Natural killer cell (primary cell): ENCODE data around the gene KDM4B. TPM values are rescaled to one million over a fixed set of nuclear protein-coding genes. Genes with fewer than 3 reads are reported as not detected.

ENCODE experiments used
- ATAC-seq, 3 donors: fragments of 150-1000 bp in 2 of 3; fragments of 200-7000 bp in 1 of 3; cut with Tn5 transposase; 1 replicate in 1 of 3; 2 replicates in 2 of 3; pipeline ENCODE4 v1.10.0; 2021; ENCODE audit warnings: mild to moderate bottlenecking in 2 of 3, moderate library complexity in 2 of 3
- DNase-seq, 2 donors: peaks; one replicate each; pipeline versions ENCODE4 v3.0.0 to v3.0.0-alpha.2; 2013 to 2021; ENCODE audit warnings: mixed read lengths in 1 of 2
- H3K27ac ChIP-seq: one replicate; pipeline ENCODE4 v1.5.1; 2013; ENCODE audit warnings: mild to moderate bottlenecking, low read length
- H3K27me3 ChIP-seq: one replicate; pipeline ENCODE4 v1.6.1; 2013; ENCODE audit warnings: low read length; ENCODE audit not compliant: control insufficient read depth, insufficient read depth
- H3K36me3 ChIP-seq: one replicate; pipeline ENCODE4 v1.6.1; 2013; ENCODE audit warnings: low read length; ENCODE audit not compliant: control insufficient read depth, insufficient read depth
- H3K4me1 ChIP-seq: one replicate; pipeline ENCODE4 v1.6.1; 2013; ENCODE audit warnings: low read length; ENCODE audit not compliant: control insufficient read depth, insufficient read depth
- H3K4me3 ChIP-seq: one replicate; pipeline ENCODE4 v1.5.1; 2013; ENCODE audit warnings: low read length
- H3K9me3 ChIP-seq: one replicate; pipeline ENCODE4 v1.6.1; 2013; ENCODE audit warnings: low read length; ENCODE audit not compliant: control insufficient read depth, insufficient read depth
- H3K27ac Mint-ChIP-seq, 2 donors: one replicate each; pipeline ENCODE4 v1.8.0; 2022; ENCODE audit warnings: mild to moderate bottlenecking in 2 of 2, mixed read lengths in 2 of 2, moderate library complexity in 1 of 2
- H3K27me3 Mint-ChIP-seq, 2 donors: one replicate each; pipeline ENCODE4 v1.8.0; 2022; ENCODE audit warnings: low read depth in 2 of 2, mixed read lengths in 2 of 2
- H3K36me3 Mint-ChIP-seq: one replicate; pipeline ENCODE4 v1.8.0; 2022; ENCODE audit warnings: mixed read lengths
- H3K4me1 Mint-ChIP-seq, 2 donors: one replicate each; pipeline ENCODE4 v1.8.0; 2022; ENCODE audit warnings: mixed read lengths in 2 of 2
- H3K4me3 Mint-ChIP-seq: one replicate; pipeline ENCODE4 v1.8.0; 2022; ENCODE audit warnings: mild to moderate bottlenecking, moderate library complexity, mixed read lengths
- H3K9me3 Mint-ChIP-seq, 2 donors: one replicate each; pipeline ENCODE4 v1.8.0; 2022; ENCODE audit warnings: mixed read lengths in 2 of 2
- CTCF ChIP-seq: fragments of 200-600 bp; IDR thresholded peaks from one replicate; pipeline ENCODE4 v1.8.0; 2022; ENCODE audit warnings: antibody characterized with exemption
- WGBS: methylation state at CpG from one replicate; pipeline ENCODE4 v1.1.7; 2013; ENCODE audit warnings: missing lambda C conversion rate; ENCODE audit not compliant: insufficient coverage; 5-methylcytosine and 5-hydroxymethylcytosine counted together
- intact Hi-C: fragments of 100-400 bp; cut with micrococcal nuclease; formaldehyde crosslinking; loops from one replicate; pipeline ENCODE4 v1.14.2; 2022
- total RNA-seq, 4 donors: library from RNA; stranded (reverse); fragments of 120-200 nt in 1 of 4; gene quantifications; one replicate each; pipeline versions ENCODE4 v1.2.3 to v1.2.4, GENCODE V29; 2013 to 2022

KDM4B gene
- total RNA-seq, 3 donors from 2014 or later (not counting 1 experiment from before 2014, with no cell fraction given): 68.0 to 73.5 (median 68.1) TPM

GRCh38 chr19:5039642-5040543 lies 71.0 kb downstream of the KDM4B start:
- H3K27ac Mint-ChIP-seq: no peak overlapping the region
- no peaks in the 10 kb centered on the region for H3K9me3 Mint-ChIP-seq
- H3K27ac ChIP-seq: no peak overlapping the region
- H3K4me1 ChIP-seq: no peaks in the 10 kb centered on the region
- H3K4me3 Mint-ChIP-seq: no peak overlapping the region
- ATAC-seq (no peak), DNase-seq (no peak)
- no peak overlapping the region for H3K4me3 ChIP-seq
- peaks cover 0 to 19% of the 10 kb centered on the region in 2 donors for H3K4me1 Mint-ChIP-seq
- H3K36me3 ChIP-seq: peaks cover 17% of the 10 kb centered on the region
- H3K36me3 Mint-ChIP-seq: no peaks in the 10 kb centered on the region
- 96% methylated on average over 43 of the region's 43 CpGs for WGBS
- H3K27me3 ChIP-seq: no peaks in the 10 kb centered on the region
- no peaks in the 10 kb centered on the region for H3K9me3 ChIP-seq
- no peaks in the 10 kb centered on the region for H3K27me3 Mint-ChIP-seq
- intact Hi-C loops: no loop called here
- no peak for TF ChIP-seq CTCF

- 93% methylated on average over 28 of the region's 28 CpGs for WGBS
- no peak for TF ChIP-seq CTCF
- Histone ChIP-seq H3K27me3 (no peaks in the 10 kb centered on the region), H3K9me3 (no peaks in the 10 kb centered on the region), H3K4me3 (no peak overlapping the region), H3K36me3 (peaks cover 17% of the 10 kb centered on the region), H3K27ac (no peak overlapping the region), H3K4me1 (no peaks in the 10 kb centered on the region)
- H3K4me1 Mint-ChIP-seq: peaks cover 0 to 25% of the 10 kb centered on the region in 2 donors
- intact Hi-C loops: no loop called here
- no peak overlapping the region for H3K4me3 Mint-ChIP-seq
- ATAC-seq (no peak), DNase-seq (no peak)
- H3K36me3 Mint-ChIP-seq: no peaks in the 10 kb centered on the region
- no peak overlapping the region for H3K27ac Mint-ChIP-seq
- H3K27me3 Mint-ChIP-seq: no peaks in the 10 kb centered on the region
- H3K9me3 Mint-ChIP-seq: no peaks in the 10 kb centered on the region
Observed at GRCh38 chr19:5040544-5041167, 71.7 kb downstream of the KDM4B start.

- Histone ChIP-seq H3K4me1 (no peaks in the 10 kb centered on the region), H3K27ac (no peak overlapping the region), H3K4me3 (no peak overlapping the region), H3K9me3 (no peaks in the 10 kb centered on the region), H3K27me3 (no peaks in the 10 kb centered on the region), H3K36me3 (peaks cover 19% of the 10 kb centered on the region)
- 89% methylated on average over 29 of the region's 29 CpGs for WGBS
- ATAC-seq (no peak), DNase-seq (no peak)
- no peaks in the 10 kb centered on the region for H3K27me3 Mint-ChIP-seq
- no peaks in the 10 kb centered on the region for H3K9me3 Mint-ChIP-seq
- TF ChIP-seq CTCF: no peak
- H3K4me1 Mint-ChIP-seq: peaks cover 0 to 25% of the 10 kb centered on the region in 2 donors
- no peak overlapping the region for H3K4me3 Mint-ChIP-seq
- intact Hi-C loops: no loop called here
- H3K27ac Mint-ChIP-seq: no peak overlapping the region
- H3K36me3 Mint-ChIP-seq: no peaks in the 10 kb centered on the region
Observed at GRCh38 chr19:5041168-5041912, 72.4 kb downstream of the KDM4B start.
